GM19328 (cell line): ENCODE results near the gene KLHDC4.

ENCODE experiments used
- ATAC-seq: cut with Tn5 transposase; IDR thresholded peaks from one replicate; pipeline ENCODE4 v1.9.1; 2021; ENCODE audit warnings: mild to moderate bottlenecking, moderate library complexity; ENCODE audit not compliant: unreplicated experiment

The KLHDC4 gene

DNA sequence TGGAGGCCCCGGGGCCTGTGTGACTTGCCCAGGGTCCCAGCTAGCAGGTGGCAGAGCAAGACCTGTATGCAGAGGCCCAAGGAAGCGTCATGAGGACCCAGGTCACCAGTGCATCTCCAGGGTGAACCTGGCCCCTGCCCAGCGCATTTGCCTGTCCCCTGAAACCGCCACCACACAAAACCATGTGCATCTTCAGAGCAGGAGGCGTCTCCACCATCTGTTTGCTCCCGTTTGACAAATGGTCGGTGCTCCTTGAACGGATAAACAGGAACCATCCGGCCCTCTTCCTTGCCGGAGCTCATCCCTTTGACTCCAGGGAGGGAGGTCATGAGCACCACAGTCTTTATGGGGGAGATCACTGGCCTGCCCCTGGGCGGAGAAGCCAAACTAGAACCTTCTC lies 101.0 kb downstream of the KLHDC4 start:
- no peak for ATAC-seq

- no peak for ATAC-seq
Measured at GRCh38 chr16:87662254-87663204, 103.3 kb downstream of the KLHDC4 start.

- no peak for ATAC-seq
Measured at GRCh38 chr16:87661561-87661960, 104.2 kb downstream of the KLHDC4 start.

DNA sequence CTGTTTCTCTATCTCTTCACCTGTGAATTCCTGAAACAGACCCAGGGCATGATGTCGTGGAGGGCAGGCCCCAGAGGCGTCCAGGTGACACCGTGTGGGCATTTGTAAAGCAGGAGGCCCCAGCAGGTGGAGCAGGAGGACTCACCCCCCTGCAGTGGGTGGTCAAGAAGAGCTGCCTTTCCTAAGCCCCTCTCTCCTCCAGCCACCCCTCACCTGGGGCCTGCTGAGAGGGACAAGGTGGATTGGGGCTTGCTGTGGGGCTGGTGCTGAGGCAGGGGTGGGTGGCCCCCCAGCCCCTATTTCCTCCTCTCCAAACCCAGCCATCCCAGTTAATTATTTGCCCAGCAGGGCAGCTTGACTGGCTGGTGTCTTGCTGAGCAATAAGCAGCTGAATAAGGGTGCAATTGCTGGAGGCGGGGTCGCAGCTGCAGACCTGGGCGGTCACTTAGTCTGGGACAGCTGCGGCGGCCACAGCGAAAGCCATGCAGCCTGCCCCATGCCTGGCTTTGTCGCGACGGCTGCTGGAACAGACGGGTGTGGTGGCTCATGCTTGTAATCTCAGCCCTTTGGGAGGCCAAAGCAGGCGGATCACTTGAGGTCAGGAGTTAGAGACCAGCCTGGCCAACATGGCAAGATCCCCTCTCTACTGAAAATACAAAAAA lies 107.1 kb downstream of the KLHDC4 start:
- ATAC-seq, result no peak
